ENCODE data around the gene KCNIP4.

Gene KCNIP4

DNA sequence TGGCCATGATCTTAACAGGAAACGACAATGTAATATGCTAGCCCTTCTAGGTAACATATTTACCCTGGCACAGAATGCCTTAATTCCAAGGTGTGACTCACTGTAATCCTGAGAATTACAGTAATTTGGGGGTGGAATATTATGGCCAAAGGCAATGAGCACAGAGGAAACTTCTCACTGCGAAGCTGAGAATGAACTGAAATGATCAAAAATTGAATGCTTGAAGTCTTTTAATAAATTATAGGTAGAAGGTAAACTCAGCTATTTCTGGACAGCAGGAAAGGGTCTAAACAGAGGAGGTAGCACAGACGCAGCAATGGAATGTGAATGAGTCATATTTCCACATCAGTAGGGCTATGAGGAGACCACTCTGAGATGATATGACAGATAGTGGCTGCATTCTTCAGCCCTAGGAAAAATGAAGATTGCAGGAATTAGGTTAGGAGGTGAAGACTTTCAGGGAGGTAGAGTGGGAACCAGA lies 935.7 kb downstream of the KCNIP4 start:
- no peak for DNase-seq

DNA sequence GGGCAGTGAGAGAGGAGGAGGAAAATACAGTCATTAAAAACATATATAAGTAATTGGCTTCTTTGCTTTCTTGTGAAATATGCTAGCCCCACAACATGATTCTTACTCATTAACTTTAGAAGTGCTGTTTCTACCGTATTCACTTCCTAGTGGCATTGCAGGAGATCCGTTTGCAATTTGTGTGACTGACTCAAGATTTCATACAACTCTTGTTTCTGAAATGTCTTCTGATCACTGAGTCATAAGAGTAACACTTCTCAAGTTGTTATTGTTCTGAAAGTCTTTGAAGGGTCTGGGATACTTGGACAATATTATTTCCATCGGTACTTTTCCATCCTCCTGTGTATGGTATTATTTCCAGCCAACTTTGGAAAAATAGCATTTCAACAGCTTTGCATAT lies 937.5 kb downstream of the KCNIP4 start:
- no peak for DNase-seq

DNA sequence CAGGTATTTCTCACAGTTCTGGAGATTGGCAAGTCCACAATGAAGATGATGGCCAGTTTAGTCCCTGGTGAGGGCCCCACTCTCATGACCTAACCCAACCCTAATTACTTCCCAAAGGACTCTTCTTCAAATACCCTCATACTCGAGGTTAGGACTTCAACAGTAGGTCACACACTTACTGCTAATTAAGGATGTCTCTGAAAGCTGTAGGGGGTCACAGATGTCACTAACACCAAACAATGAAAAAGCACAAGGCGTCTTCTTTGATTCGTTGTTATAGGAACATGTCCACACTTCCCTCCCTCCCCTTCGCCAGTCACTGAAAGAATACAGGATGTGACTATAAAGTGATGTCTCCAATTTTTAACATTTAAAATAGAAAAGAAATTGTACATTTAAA lies 938.6 kb downstream of the KCNIP4 start:
- DNase-seq, result no peak

DNA sequence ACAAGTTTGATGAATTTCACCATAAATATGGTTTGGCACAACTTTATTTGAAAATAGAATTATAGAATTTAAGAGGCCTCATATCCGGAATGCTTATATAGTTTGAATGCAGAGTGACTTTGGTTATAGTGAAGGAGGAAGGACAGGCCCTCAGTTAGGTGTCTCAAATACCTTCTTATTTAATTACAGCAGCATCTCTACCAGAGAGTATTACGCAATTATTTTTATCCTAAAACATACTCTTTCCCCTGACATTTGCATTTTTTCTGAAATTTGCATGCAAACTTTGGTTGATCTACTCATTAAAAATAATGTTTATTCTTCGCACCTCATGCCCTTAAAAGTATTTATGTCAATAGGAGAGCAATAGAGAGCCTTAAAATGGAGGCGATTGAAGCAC lies 942.9 kb downstream of the KCNIP4 start:
- no peak for DNase-seq

DNA sequence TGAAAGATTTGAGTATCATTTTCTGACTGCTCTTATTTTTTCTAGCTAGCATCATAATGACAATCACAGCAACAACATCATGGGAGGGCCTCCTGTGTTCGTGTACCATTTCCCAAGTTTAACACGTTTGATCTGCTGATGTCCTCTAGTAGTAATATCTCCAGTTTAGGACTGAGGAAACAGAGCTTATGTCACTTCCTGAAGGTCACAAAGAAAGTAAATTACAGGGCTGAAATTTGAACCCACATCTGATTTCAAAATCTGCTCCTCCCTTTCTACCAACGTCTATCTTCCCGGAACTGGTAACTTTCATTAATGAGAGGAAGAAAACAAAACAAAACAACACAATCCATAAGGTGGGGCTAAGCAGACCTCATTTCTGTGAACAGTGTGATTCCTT lies 945.6 kb downstream of the KCNIP4 start:
- no peak for DNase-seq

DNA sequence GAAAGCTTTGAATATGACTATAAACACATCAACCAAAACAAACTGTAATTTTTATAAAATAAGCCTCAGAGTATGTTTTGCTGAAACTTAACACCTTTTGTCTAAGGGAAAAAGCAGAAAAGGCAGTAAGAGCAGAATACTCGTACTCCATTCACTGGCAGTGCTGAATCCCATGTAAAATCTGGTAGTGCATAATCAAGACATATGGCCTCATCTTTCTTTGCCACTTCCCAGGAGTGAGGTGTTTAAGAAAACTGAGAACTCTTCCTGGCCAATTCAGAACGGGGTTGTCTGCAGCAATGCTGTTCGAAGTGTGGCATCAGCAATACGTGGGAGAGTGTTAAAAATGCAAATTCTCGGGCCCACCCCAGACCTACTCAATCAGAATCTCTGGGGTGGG lies 946.3 kb downstream of the KCNIP4 start:
- no peak for DNase-seq

DNA sequence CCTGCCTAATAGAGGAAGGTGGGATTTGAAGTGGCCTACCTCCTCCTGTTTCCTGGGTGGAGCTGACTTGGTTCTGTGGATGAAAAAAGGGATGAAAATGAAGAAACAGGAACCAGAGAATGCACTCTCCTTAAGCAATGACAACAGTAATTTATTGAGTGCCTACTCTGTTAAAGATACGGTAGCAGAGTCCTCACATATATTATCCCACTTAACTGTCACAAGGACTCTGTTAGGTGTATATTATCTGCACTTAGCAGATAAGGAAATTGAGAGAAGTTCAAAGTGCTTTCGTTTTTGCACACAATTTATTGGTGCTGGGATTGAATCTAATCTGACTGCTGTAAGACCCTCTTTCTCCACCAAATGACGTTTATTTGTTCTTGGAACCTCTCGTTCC lies 947.1 kb downstream of the KCNIP4 start:
- DNase-seq, result no peak

DNA sequence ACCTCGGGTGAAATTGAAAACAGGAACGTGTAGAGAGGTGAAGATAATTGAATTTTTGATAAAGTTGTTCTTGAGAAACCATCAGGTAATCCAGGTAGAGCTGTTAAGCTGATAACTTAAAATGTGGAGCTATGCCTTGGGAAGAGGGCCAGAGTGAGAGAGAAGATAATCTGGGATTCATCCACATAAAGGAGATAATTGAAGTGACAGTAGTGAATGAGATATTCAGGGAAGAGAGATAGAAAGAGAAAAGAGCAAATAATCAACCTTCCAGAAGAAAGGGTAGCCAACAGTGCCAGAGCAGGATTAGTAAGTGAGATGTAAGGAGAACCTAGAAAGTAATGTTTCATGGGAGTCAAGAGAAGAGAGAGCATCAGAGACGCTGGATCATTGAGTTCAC lies 950.7 kb downstream of the KCNIP4 start:
- no peak for DNase-seq

DNA sequence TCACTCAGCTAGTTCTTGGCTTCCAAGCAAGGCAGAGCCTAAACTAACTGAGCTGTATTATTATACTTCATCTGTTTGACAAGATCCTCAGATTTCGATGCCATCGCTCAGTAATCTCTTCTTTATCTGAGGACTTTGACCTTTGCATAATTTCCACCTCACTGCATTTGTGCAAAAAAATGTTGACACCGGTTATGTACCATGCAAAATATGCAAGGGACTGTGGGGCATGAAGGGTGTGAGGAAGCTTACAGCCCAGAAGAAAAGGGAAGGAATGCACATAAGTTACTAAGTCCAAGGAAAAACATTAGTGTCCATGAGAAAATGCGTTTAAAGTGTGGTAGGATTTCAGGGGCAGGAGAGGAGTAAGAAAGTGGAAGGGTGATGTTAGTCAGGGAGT lies 953.0 kb downstream of the KCNIP4 start:
- no peak for DNase-seq

DNA sequence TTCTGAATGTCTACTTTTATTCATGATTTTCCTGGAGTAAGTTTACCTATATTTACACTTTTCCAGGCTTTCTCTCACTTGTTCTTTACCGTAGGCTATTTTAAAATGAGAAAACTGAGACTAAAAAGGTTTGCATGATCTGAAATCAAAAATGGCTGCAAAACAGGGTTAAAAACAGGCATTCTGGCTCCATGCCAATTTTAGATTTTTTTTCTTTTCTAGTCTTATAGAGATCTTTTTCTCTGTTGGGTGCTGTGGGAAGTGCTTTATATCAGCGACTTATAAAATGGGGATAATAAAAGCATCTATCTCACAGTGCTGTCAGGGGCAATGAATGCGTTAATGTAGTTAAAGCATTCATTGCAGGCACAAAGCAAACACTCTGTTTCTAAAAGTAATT lies 953.6 kb downstream of the KCNIP4 start:
- no peak for DNase-seq

DNA sequence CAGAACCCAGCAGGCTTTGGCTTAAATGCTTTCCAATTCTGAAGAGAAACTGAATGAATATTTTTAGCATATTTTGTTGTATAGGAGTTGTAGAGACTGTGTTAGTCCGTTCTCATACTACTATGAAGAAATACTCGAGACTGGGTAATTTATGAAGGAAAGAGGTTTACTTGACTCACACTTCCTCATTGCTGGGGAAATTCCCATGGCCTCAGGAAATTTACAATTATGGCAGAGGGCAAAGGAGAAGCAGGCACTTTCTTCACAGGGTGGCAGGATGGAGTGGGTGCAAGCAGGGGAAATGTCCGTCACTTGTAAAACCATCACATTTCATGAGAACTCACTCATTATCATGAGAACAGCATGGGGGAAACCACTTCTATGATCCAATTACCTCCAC lies 956.6 kb downstream of the KCNIP4 start:
- no peak for DNase-seq

DNA sequence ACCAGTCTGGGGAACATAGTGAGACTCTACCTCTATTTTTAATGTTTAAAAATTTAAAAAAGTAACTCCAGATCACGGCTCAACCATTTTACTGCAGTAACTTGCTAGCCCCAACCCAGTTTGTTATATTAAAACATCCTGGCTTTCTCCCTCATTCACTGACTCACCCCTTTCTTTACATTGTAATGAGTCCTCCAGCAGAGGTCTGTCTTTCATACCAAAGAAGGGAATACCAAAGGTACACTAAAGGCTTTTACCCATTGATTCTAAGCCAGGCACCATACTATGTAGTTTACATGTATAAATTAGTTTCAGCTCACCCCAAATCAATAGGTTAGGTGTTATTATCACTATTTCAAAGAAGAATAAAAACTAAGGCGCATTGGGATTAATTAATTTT lies 961.4 kb downstream of the KCNIP4 start:
- no peak for DNase-seq

DNA sequence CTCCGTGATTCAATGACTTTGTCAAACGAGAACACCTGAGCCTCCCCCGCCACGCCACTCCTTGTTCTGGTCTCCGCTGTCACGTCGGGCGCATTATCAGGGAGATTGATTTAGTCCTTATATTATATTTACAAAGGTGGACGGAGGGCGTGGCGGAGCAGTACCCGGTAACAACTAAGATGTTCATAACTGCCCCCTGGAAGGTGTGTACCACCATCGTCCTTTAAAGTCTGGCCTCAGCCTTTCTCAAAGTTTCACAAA lies 964.1 kb downstream of the KCNIP4 start:
- DNase-seq, result no peak

DNA sequence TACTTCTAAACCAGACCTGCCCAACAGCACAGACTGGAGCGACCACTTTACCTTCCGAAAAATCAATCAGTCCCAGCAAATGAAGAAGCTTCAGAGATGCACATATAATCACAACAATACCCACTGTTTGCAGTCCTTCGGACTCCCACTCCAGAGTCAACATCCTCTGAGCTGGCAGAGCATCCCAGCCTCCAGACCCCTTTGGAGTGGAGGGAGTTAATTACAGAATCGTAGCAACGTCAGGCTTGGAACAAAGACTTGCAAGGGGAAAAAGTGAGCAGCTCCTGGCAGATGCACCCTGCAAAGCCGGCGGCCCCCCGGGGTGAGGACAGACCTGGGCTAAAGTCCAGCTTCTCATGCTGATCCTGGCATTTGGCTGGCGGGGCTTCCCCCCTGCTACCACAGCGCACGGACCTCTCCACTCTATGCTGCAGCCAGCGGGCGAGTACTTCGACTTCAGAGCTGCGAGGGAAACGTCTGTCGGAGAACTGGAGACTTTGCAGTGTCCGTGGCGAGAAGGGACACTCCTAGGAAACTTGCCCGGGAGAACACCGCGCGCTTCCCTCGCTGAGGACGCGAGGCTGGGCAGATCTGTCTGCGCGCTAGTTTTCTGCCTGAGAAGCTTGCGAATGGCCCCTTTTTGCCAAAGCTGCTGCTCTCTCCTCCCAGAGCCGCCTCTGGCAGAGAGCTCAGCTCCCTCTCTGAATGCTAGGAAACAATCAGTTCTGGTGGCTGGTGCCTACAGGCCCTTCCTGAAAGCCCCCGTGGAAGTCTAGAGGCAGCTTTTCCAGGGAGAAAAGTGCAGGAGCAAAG lies 964.6 kb downstream of the KCNIP4 start:
- DNase-seq, result no peak

DNA sequence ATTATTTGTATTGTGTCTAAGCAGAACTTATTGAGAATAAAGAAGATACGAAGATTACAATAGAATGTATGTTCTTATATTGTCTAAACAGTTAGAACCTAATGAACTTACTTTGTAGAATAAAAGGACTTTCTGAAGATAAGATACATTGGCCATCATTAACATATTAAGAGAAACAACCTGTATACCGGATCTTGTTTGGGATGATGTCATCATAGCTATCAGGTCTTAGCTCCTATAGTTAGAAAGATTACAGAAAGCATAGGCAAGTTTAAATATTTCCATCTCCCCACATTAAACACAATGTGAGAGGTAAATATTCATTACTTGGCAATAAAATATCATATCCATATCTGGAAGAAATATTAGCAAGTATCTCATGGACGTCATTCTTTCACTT lies 966.0 kb downstream of the KCNIP4 start:
- no peak for DNase-seq

DNA sequence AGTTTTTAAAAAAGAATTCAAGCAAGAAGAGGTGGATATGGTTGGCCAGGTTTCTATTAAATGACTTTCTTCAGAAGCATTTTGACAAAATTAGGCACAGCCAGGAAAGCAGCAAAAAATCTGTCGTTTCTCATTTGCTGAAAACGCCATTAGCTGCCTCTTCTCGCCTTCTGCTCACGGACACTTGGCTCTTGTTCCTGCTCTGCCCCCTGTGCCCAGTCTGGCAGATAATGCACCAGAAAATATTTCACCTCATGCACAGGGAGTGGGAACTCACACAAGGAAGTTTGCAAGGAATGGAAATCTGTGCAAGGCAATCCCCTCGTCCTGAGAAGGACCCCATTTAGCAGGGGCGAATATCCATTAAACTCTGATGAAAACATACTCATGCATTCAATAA lies 988.3 kb downstream of the KCNIP4 start:
- no peak for DNase-seq

DNA sequence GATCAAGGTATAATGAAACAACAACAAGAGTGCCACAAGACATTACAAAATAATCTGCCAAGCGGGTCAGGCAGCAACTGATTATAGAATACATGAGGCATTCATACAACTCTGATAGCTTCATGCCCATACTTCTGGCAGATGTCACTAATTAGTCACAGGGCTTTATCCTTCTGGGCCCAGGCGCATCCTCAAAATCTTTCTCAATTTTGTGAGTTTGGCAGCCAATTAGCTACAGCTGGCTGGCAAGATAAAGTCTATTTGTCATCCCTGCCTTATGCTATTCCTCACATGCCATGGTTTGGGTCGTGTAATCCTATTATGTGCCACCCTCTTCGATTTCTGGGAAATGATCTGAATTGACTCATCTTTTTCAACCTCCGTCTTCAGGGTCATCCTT lies 994.0 kb downstream of the KCNIP4 start:
- no peak for DNase-seq

DNA sequence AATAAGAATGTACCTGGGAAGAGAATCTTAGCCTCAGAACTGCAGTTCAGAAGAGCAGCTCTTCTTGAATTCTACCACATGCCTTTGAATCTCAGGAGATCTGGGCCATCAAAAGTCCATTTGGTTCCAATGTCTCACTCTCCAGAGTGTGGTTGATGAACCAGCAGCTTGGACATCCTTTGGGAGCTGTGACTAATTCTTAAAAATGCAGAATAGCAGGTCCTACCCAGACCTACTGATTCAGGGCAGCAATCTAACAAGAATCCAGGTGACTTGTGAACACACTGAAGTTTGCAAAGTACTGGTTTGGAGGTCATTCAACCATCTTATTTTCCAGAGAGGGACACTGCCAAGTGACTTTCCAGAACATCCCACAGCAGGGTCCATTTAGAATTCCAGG lies 1003.6 kb downstream of the KCNIP4 start:
- no peak for DNase-seq

DNA sequence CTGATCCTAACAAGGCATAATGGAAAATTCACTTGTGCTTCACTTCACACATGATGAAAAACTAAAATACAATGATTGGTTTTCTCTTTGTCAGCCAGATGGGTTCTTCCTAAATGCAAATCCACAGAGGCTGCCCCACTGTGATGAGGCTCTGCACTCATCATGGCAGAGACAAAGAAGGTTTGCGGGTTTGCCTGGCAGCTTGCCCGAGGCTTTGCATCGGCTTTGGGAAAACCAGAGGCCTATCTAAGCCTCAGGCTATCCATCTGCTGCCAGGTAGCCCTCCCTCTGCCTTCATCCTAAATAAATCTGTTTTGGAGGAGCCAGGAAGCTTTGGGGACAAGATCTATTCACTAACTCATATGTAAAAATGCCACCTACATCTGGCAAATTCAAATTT lies 1004.1 kb downstream of the KCNIP4 start:
- peak; percentile 27 for DNase-seq

DNA sequence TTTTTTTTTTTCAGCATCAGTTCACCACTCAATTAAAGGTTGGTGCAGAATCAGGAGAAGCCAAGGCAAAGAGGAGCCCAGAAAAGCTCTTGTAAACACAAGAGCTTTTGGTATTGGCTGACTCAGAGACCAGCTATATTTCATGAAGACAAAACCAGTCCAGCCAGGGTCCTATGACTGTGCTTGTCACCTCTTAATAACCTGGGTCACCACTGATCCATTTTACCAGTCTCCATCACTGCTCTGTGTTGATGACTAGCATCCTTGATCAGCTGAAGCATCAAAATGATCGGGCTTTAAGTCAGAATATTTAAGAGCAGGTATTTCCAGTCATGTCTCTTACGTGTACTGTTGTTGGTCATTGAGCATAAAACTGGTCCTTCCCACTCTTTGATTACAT lies 1010.4 kb downstream of the KCNIP4 start:
- no peak for DNase-seq

DNA sequence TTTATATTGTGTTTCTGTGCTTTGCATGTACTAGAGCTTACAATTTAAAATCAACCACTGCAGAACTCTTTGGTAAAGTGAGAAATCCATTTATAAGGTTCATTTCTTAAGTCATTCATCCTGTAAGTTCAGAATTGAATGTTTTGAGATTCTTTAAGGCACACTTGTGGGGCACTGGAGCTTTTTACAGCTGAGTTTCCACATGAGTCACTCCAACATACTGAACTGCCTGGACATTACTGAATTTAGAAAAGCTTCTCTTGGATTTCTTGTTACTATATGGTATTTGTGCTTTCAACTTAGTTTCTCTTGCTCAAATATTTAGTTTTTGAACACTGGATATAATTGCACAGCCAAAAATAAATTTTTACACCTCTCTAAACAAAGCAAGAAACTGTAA lies 1022.0 kb downstream of the KCNIP4 start:
- no peak for DNase-seq

DNA sequence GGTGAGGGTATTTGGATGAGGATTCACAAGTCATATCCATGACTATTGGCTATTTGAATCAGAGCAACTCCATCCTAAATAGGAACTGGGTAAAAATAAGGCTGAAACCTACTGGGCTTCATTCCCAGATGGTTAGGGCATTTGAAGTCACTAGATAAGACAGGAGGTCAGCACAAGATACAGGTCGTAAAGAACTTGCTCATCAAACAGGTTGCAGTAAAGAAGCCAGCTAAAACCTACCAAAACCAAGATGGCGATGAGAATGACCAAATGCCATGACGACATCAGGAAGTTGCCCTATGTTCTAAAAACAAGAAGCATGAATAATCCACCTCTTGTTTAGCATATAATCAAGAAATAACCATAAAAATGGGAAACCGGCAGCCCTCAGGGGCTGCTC lies 1023.4 kb downstream of the KCNIP4 start:
- DNase-seq, result no peak

DNA sequence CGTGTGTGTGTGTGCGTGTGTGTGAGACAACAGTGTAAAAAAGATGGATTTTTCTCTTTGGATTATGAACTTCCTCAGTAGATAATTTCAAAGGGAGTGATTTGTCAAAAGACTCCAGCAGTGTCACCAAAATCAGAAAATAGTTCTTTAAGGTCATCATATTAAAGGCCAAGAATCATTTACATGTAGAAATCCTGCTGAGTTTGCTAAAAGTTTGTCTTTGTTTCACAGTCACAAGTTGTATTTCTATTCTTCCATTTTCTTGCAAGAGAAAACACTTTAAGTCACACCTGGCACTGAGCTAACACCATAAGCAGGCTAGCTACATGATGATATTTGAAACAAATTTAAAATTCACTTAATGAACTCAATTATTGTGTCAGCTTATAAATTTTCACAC lies 1025.6 kb downstream of the KCNIP4 start:
- DNase-seq, result no peak

DNA sequence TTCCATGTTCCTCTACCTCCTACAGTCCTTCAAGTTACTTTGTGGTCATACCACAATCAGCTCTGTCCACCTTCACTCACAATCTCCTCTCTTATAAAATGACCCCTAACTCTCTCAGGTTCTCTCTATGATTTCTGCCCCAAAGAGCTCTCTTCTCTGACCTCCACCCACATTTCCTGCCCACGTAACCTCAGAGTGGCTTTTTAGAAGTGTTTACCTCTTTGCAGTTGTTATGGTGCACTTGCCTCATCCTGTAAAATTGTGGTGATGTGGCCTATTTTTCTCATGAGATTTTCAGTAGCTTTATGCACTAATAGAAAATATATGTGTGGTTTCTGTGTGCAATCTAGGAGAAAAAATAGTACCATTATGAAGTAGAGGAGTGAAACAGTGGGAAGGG lies 1032.5 kb downstream of the KCNIP4 start:
- DNase-seq, result no peak

DNA sequence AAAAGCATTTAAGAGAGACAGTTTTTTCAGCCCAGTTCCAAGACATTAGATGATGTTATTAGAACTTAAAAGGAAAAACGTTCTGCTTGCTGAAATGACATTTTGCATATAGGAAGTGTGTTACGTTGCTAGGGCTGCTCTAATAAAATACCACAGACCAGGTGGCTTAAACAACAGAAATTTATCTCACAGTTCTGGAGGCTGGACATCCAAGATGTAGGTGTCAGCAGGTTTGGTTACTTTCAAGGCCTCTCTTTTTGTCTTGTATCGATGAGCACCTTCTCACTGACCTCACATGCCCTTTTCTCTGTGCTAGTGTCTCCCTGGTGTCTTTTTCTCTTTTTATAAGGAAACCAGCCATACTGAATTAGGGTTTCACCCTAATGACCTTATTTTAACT lies 1043.6 kb downstream of the KCNIP4 start:
- no peak for DNase-seq

DNA sequence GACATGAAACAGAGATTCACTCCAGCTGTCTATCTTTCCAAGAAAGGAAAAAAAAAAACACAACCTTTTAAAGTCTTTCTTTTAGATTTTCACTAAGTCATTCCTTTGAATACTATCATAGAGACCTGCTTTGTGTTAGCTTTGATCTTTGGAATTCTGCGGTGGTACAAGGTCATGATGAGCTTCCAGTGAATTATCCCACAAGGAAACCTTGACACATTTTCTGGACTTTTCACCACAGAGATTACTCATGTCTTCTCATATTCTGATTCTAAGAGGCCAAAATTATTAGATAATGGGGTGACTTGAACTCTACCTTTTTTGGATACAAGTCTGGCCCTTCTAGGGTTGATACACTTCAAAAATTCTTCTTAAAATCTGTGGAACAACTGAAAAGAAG lies 1046.7 kb downstream of the KCNIP4 start:
- no peak for DNase-seq
